Liver (tissue), 3 donors: ENCODE data around the gene RECQL5.

Experiments used
- EGR1 ChIP-seq, 2 donors: IDR thresholded peaks; 2 replicates each; pipeline ENCODE4 v1.6.1; 2016 to 2018; ENCODE audit warnings: antibody characterized with exemption in 2 of 2, low read depth in 2 of 2
- FOXA1 ChIP-seq: IDR thresholded peaks from 2 replicates; pipeline ENCODE4 v1.6.1; 2016; ENCODE audit warnings: antibody characterized with exemption
- GABPA ChIP-seq, 2 donors: IDR thresholded peaks in 1 of 2; conservative IDR thresholded peaks in 1 of 2; 2 replicates each; pipeline ENCODE4 v1.6.1; 2016; ENCODE audit warnings: antibody characterized with exemption in 2 of 2, mild to moderate bottlenecking in 1 of 2, moderate library complexity in 1 of 2
- HNF4G ChIP-seq: IDR thresholded peaks from 2 replicates; pipeline ENCODE4 v1.6.1; 2016; ENCODE audit warnings: antibody characterized with exemption
- RXRA ChIP-seq, 2 donors: IDR thresholded peaks; 2 replicates each; pipeline ENCODE4 v1.6.1; 2017 to 2018; ENCODE audit warnings: antibody characterized with exemption in 2 of 2, mild to moderate bottlenecking in 1 of 2
- SP1 ChIP-seq: IDR thresholded peaks from 2 replicates; pipeline ENCODE4 v1.6.1; 2018; ENCODE audit warnings: antibody characterized with exemption, mild to moderate bottlenecking
- TAF1 ChIP-seq: conservative IDR thresholded peaks from 2 replicates; pipeline ENCODE4 v1.6.1; 2016; ENCODE audit warnings: antibody characterized with exemption, mild to moderate bottlenecking
- YY1 ChIP-seq: IDR thresholded peaks from 2 replicates; pipeline ENCODE4 v1.6.1; 2016; ENCODE audit warnings: antibody characterized with exemption, mild to moderate bottlenecking
- TF ChIP-seq, protein P1 (sequence below): fragments of 150-350 bp; IDR thresholded peaks from 2 replicates; pipeline ENCODE4 v1.5.1; 2017; ENCODE audit warnings: improper control_type of control experiment, low read depth, low read length; ENCODE audit not compliant: missing input control
- TF ChIP-seq, protein P2 (sequence below): IDR thresholded peaks from 2 replicates; pipeline ENCODE4 v1.6.1; 2016; ENCODE audit warnings: antibody characterized with exemption
- TF ChIP-seq, protein P3 (sequence below): IDR thresholded peaks from 2 replicates; pipeline ENCODE4 v1.6.1; 2016; ENCODE audit warnings: antibody characterized with exemption
- TF ChIP-seq, protein P4 (sequence below): IDR thresholded peaks from 2 replicates; pipeline ENCODE4 v1.6.1; 2016; ENCODE audit warnings: antibody characterized with exemption
- donor health status: healthy.
- donor health status: healthy.

DNA sequence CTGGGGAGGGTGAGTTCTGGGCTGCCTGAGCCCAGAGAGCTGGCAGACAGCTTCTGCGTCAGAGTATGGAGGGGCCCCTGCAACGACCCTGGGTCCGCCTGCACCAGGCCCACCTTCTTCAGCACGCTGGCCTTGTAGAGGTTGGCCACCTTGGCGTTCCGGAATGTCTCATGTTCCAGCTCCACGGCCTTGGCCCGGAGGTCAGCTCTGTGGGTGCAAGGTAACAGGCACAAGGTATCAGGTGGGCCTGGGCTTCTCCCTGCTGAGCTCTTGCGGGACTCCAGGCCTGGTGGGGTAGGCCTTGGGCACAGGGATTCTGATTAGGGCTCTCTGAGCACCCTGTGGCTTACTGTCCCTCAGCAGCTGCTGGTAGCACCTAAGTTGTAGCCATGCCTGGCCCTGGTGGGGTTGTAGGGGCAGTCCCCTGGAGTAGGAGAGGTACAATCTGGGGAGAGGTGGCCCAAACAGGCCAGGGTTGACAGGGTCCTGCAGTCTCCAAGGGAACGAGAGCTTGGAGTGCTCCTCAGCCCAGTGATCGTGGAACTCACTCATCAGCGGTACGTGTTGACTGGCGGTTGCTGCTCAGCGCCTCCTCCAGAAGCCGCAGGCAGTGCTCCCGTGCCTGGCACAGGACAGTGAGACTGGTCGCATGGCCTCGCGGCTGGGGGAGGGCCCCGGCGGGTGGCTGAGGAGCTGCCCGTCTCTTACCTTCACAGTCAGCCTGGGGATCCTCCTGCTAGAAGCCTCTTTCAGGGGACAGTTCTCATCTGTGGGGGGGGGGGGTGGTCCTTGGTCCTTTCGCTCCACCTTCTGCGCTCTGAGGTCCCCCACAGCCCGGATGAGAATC, 36.7 kb downstream of the RECQL5 start:
- TF ChIP-seq, protein P1, sequence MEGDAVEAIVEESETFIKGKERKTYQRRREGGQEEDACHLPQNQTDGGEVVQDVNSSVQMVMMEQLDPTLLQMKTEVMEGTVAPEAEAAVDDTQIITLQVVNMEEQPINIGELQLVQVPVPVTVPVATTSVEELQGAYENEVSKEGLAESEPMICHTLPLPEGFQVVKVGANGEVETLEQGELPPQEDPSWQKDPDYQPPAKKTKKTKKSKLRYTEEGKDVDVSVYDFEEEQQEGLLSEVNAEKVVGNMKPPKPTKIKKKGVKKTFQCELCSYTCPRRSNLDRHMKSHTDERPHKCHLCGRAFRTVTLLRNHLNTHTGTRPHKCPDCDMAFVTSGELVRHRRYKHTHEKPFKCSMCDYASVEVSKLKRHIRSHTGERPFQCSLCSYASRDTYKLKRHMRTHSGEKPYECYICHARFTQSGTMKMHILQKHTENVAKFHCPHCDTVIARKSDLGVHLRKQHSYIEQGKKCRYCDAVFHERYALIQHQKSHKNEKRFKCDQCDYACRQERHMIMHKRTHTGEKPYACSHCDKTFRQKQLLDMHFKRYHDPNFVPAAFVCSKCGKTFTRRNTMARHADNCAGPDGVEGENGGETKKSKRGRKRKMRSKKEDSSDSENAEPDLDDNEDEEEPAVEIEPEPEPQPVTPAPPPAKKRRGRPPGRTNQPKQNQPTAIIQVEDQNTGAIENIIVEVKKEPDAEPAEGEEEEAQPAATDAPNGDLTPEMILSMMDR, result no peak
- TF ChIP-seq HNF4G (no peak), SP1 (no peak), RXRA (IDR thresholded peaks at IDR 0.05) (no peak), YY1 (no peak), EGR1 (IDR thresholded peaks at IDR 0.05; ENCODE audit: low read depth in 2 of 2) (no peak), TAF1 (no peak), GABPA (IDR thresholded peaks at IDR 0.05 in 1 of 2, conservative IDR thresholded peaks at IDR 0.05 in 1 of 2) (no peak), FOXA1 (no peak)
- TF ChIP-seq, protein P2, sequence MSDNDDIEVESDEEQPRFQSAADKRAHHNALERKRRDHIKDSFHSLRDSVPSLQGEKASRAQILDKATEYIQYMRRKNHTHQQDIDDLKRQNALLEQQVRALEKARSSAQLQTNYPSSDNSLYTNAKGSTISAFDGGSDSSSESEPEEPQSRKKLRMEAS, result no peak
- TF ChIP-seq, protein P3, sequence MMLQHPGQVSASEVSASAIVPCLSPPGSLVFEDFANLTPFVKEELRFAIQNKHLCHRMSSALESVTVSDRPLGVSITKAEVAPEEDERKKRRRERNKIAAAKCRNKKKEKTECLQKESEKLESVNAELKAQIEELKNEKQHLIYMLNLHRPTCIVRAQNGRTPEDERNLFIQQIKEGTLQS, result no peak
- TF ChIP-seq, protein P4, sequence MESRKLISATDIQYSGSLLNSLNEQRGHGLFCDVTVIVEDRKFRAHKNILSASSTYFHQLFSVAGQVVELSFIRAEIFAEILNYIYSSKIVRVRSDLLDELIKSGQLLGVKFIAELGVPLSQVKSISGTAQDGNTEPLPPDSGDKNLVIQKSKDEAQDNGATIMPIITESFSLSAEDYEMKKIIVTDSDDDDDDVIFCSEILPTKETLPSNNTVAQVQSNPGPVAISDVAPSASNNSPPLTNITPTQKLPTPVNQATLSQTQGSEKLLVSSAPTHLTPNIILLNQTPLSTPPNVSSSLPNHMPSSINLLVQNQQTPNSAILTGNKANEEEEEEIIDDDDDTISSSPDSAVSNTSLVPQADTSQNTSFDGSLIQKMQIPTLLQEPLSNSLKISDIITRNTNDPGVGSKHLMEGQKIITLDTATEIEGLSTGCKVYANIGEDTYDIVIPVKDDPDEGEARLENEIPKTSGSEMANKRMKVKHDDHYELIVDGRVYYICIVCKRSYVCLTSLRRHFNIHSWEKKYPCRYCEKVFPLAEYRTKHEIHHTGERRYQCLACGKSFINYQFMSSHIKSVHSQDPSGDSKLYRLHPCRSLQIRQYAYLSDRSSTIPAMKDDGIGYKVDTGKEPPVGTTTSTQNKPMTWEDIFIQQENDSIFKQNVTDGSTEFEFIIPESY, result no peak
